OCI-LY3 (cell line): ENCODE measurements around the gene PRPF38A.

Experiments used
- H2AFZ ChIP-seq: fragments of 200-600, 300-600 bp; shearing (Covaris generic); 2 replicates; pipeline ENCODE4 v1.6.0; 2014; ENCODE audit warnings: antibody characterized with exemption, low read depth, low read length
- H3K27ac ChIP-seq: fragments of 200-600, 300-600 bp; sonication (generic); 2 replicates; pipeline ENCODE4 v1.5.1; 2014; ENCODE audit warnings: mild to moderate bottlenecking, low read length, moderate library complexity, mixed read lengths
- H3K27me3 ChIP-seq: fragments of 200-600, 300-600 bp; sonication (generic); 2 replicates; pipeline ENCODE4 v1.6.1; 2014; ENCODE audit warnings: low read depth, low read length, mixed read lengths
- H3K36me3 ChIP-seq: fragments of 200-600, 300-600 bp; sonication (generic); replicated peaks from 2 replicates; pipeline ENCODE3; 2014; ENCODE audit warnings: low read depth, low read length, mixed read lengths
- H3K4me1 ChIP-seq: fragments of 300-600, 200-600 bp; sonication (generic); 2 replicates; pipeline ENCODE4 v1.6.1; 2014; ENCODE audit warnings: low read length, mixed read lengths
- H3K4me2 ChIP-seq: fragments of 200-600, 300-600 bp; sonication (generic); 2 replicates; pipeline ENCODE4 v1.6.1; 2014; ENCODE audit warnings: low read length, mixed read lengths
- H3K4me3 ChIP-seq: fragments of 300-600, 200-600 bp; sonication (generic); 2 replicates; pipeline ENCODE4 v1.5.1; 2014; ENCODE audit warnings: antibody characterized with exemption, mild to moderate bottlenecking, low read length, moderate library complexity
- H3K79me2 ChIP-seq: fragments of 300-600, 200-600 bp; shearing (Covaris generic); 2 replicates; pipeline ENCODE4 v1.6.1; 2014; ENCODE audit warnings: mild to moderate bottlenecking, low read length, mixed read lengths
- H3K9ac ChIP-seq: fragments of 300-600, 200-600 bp; shearing (Covaris generic); 2 replicates; pipeline ENCODE4 v1.6.0; 2014; ENCODE audit warnings: mild to moderate bottlenecking, low read length, moderate library complexity
- H3K9me3 ChIP-seq: fragments of 200-600, 300-600 bp; shearing (Covaris generic); 2 replicates; pipeline ENCODE4 v1.6.1; 2014; ENCODE audit warnings: low read length, mixed read lengths; ENCODE audit not compliant: insufficient read depth
- H4K20me1 ChIP-seq: fragments of 200-600, 300-600 bp; sonication (generic); 2 replicates; pipeline ENCODE4 v1.6.1; 2016; ENCODE audit warnings: low read length, mixed read lengths; ENCODE audit not compliant: insufficient read depth
- CTCF ChIP-seq: fragments of 200-600, 300-600 bp; sonication (generic); IDR thresholded peaks from 2 replicates; pipeline ENCODE4 v1.5.1; 2014; ENCODE audit warnings: antibody characterized with exemption, low read length, low read depth
- EZH2phosphoT487 ChIP-seq: fragments of 200-600 bp; shearing (Covaris generic); IDR thresholded peaks from 2 replicates; pipeline ENCODE4 v1.6.1; 2018; ENCODE audit warnings: antibody characterized with exemption, mixed run types, low read depth

The PRPF38A gene

GRCh38 chr1:52413410-52413989, 9.1 kb downstream of the PRPF38A start:
- H3K4me1 ChIP-seq, result peaks cover 8% of the 10 kb centered on the region
- no peaks in the 10 kb centered on the region for H3K27me3 ChIP-seq
- H3K9me3 ChIP-seq, result no peaks in the 10 kb centered on the region
- H3K4me2 ChIP-seq, result no peak overlapping the region
- H2AFZ ChIP-seq, result no peak overlapping the region
- peaks cover 50% of the 10 kb centered on the region for H3K36me3 ChIP-seq
- TF ChIP-seq EZH2phosphoT487 (no peak), CTCF (no peak)
- no peak overlapping the region for H3K9ac ChIP-seq
- no peak overlapping the region for H3K4me3 ChIP-seq
- no peaks in the 10 kb centered on the region for H3K79me2 ChIP-seq
- no peaks in the 10 kb centered on the region for H4K20me1 ChIP-seq
- no peak overlapping the region; the same call in 1 of the 2 replicates for H3K27ac ChIP-seq

GRCh38 chr1:52414942-52415341, 10.5 kb downstream of the PRPF38A start:
- Histone ChIP-seq H2AFZ (no peak overlapping the region), H3K9ac (no peak overlapping the region), H3K36me3 (peaks cover 48% of the 10 kb centered on the region), H3K27me3 (no peaks in the 10 kb centered on the region), H3K4me3 (no peak overlapping the region), H3K4me2 (no peak overlapping the region), H3K9me3 (no peaks in the 10 kb centered on the region), H3K27ac (no peak overlapping the region), H3K79me2 (no peaks in the 10 kb centered on the region), H3K4me1 (peaks cover 8% of the 10 kb centered on the region), H4K20me1 (no peaks in the 10 kb centered on the region)
- no peak for TF ChIP-seq CTCF
- no peak for TF ChIP-seq EZH2phosphoT487

- H3K27ac ChIP-seq, result no peak overlapping the region
- no peak overlapping the region for H3K4me2 ChIP-seq
- H3K79me2 ChIP-seq, result no peaks in the 10 kb centered on the region
- H3K9me3 ChIP-seq, result no peaks in the 10 kb centered on the region
- no peak overlapping the region for H3K4me3 ChIP-seq
- peaks cover 37% of the 10 kb centered on the region for H3K36me3 ChIP-seq
- TF ChIP-seq EZH2phosphoT487, result no peak
- no peak for TF ChIP-seq CTCF
- H3K4me1 ChIP-seq, result peaks cover 8% of the 10 kb centered on the region
- H3K27me3 ChIP-seq, result no peaks in the 10 kb centered on the region
- H4K20me1 ChIP-seq, result no peaks in the 10 kb centered on the region
- H3K9ac ChIP-seq, result no peak overlapping the region
- H2AFZ ChIP-seq, result no peak overlapping the region
Measured at GRCh38 chr1:52416811-52417210, 12.4 kb downstream of the PRPF38A start.

- H3K4me2 ChIP-seq, result no peak overlapping the region
- H3K27me3 ChIP-seq, result no peaks in the 10 kb centered on the region
- peaks cover 20% of the 10 kb centered on the region for H3K36me3 ChIP-seq
- H3K4me1 ChIP-seq, result no peaks in the 10 kb centered on the region
- H3K9me3 ChIP-seq, result no peaks in the 10 kb centered on the region
- TF ChIP-seq CTCF (no peak), EZH2phosphoT487 (no peak)
- no peak overlapping the region for H3K9ac ChIP-seq
- no peaks in the 10 kb centered on the region for H3K79me2 ChIP-seq
- no peak overlapping the region for H3K4me3 ChIP-seq
- H3K27ac ChIP-seq, result no peak overlapping the region
- no peaks in the 10 kb centered on the region for H4K20me1 ChIP-seq
- H2AFZ ChIP-seq, result no peak overlapping the region
Measured at GRCh38 chr1:52420713-52421112, 16.3 kb downstream of the PRPF38A start.
